IPS-11a (cell line): ENCODE results near the gene ACOT7.

ENCODE experiments used
- H3K4me3 ChIP-seq: one replicate; pipeline ENCODE4 v1.5.1; 2013; ENCODE audit warnings: low read depth, low read length, control low read depth

The ACOT7 gene

GRCh38 chr1:6424619-6425593 is 31.3 kb upstream of the ACOT7 start, which contains the start of gene ESPN:
TSS of gene ESPN (plus strand) at chr1:6424776. CDS start at chr1:6424956, 180 bp downstream.
- no peak within 1 kb of the TSS for H3K4me3 ChIP-seq

GRCh38 chr1:6424000-6424565 is 30.5 kb upstream of the ACOT7 start:
- no peak overlapping the region for H3K4me3 ChIP-seq

- H3K4me3 ChIP-seq: no peak overlapping the region
Measured at GRCh38 chr1:6423321-6423999, 29.9 kb upstream of the ACOT7 start.

GRCh38 chr1:6421266-6421665 is 27.7 kb upstream of the ACOT7 start:
- H3K4me3 ChIP-seq: no peak overlapping the region

DNA sequence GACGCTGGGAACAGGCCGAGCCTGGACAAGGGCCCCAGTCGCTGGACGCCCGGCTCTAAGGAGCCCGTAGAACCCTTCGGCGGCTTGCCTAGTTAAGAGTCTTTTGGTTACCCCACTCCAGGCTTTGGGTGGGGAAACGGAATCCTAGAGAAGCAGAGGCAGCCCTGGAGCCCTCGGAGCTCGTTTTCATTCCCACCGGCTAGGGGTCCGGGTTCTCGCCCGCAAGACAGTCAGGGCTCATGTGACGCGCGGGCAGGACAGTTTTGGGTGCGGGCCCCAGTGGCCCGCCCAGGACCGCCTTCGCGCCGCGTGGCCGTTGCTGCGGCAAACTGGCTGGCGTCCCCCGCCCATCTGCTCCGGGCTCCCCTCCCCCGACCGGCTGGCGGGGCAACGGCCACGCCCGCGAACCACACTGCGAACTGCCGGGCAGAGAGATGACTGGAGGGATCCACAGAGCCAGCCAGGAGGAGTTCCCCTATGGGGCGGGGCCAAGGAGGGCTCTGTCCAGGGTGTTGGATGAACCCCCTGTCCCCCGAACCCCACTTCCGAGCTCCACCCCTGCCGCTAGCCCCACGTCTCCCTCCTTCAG is 27.0 kb upstream of the ACOT7 start:
- H3K4me3 ChIP-seq: no peak overlapping the region

DNA sequence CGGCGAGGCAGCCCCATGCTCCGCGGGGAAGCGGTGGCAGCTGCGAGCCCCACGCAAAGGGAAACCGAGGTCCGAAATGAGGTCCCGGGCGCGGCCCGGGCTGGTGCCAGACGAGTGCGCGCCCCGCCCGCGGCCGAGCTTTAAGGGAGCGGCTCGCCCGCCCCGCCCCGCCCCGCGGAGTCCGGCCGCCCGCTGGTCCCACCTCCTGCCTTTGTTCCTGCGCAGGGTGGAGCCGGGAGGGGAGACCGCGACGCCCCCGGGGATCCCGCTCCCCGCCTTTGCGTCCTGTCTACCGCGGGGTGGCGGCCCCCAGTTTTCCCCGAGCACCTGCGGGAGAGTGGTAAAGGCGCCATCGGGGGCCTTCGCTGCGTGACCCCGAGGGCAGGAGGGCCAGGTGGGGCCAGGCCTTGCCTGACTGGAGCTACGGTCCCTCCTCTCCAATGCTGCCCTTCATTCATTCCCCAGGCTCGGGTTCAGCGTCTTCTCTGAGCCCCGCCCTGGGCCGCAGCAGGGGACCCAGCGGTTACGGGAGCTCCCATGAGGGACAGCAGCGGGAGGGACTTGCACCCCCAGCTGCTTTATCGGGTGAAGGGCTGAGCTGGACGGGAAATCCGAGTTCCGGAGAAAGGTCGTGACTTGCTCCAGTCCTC is 26.4 kb upstream of the ACOT7 start, which contains the start of gene HES2:
Gene HES2, minus strand, starts transcription at position 116 of the 650 bp plus-strand sequence. Its CDS starts 99 bp downstream, at position 17.
- peak within 1 kb of the TSS; percentile 24 for H3K4me3 ChIP-seq

- peak overlapping the region; percentile 4 for H3K4me3 ChIP-seq
Measured at GRCh38 chr1:6419397-6419803, 25.8 kb upstream of the ACOT7 start.

DNA sequence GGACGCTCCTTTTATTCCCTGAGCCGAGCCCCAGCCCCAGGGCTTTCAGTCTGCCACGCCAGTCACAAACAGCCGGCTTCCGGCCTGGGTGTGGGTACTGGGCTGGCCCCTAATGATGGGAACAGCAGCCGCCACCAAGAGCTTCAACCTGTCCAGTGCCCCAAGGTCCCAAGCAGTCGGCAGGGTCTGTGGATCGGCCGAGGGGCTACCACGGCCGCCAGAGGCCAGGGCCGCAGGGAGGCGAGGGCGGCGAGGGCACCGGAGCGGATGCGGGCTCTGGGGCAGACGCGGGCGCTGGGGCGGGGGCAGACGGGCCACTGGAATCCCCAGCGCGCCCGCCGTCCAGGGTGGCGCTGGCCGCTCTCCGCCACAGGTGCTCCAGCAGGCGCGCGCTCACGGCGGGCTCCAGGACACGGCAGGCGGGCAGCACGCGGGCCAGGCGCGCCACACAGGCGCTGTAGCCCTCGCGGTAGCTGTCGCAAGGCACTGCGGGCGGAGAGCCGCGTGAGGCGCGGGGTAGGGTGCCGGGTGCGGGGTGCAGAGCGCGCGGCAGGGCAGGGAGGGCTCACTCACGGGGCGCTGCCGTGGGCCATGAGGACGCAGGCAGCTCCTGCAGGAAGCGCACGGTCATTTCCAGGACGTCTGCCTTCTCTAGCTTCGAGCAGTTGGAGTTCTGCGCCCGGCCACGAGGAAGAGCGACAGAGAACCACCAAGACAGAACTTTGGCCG is 25.3 kb upstream of the ACOT7 start:
- peak overlapping the region; percentile 24 for H3K4me3 ChIP-seq

DNA sequence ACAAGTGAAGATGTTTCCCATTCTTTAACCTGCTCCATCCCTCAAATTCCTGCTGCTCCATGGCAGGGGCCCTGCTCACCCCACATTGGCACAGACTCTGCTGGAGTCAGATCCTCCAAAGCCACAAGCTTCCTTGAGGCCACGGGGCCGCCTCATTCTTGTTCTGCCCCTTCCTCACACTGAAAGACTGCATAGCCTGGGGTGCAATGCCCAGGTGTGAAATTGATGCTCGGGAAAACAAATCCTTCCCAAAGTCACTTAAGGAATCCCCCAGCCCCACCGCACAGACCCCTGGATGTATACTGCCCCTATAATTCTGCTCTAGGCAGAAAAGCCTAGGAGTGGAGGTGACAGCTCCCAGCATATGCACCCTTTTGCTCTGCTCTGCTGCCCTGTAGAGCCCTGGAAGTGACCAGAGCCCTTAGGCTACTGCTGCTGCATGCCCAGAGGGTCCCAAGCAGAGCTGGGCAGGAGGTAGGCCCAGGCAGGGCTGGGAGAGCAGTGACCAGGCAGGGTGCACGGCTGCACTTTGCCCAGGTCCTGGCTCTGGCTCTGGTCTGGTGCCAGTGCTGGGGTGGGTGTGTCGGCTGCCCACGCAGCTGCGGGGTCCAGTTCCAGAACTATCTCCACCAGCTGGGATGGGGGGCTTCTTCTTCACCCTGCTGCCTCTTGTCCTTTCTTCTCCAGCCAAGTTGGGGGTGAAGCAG is 24.5 kb upstream of the ACOT7 start:
- H3K4me3 ChIP-seq: no peak overlapping the region

DNA sequence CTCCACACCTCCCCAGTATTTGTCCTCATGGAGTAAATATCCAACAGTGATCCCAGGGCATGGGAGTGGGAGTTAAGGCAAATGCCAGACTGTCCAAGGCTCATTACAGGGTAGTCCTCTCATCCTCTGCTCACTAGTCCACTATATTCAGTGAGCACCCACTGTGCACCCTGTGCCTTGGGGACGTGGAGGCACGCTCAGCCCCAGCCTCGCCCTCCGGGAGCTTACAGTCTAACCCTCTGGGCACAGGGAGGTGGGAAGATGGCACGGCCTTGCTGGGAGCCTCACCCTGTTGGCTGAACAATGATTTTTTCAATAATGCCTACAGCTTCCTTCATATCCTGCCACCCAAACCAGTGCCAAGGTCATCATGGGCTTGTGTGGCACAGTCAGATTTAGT is 23.3 kb upstream of the ACOT7 start:
- H3K4me3 ChIP-seq: no peak overlapping the region

GRCh38 chr1:6416295-6416656 is 22.7 kb upstream of the ACOT7 start:
- no peak overlapping the region for H3K4me3 ChIP-seq

- H3K4me3 ChIP-seq: no peak overlapping the region
Measured at GRCh38 chr1:6414881-6415626, 21.5 kb upstream of the ACOT7 start.

DNA sequence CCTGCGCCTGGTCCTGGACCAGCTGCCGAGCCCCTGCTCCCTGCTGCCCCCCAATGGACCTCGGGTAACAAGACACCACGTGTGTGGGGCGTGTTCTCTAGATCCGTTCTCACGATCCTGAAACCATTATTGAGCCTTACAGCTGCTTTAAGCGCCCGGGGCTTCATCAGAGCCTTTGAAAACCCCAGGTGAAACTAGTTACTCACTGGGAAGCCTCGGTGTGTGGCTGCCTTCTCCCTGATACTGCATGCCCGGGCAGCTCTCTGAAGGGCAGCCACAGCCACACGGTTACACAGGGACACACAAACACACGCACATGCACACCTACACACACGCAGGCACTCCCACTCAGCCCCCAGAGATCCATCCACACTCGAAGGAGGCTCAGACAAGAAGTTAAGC is 20.9 kb upstream of the ACOT7 start:
- H3K4me3 ChIP-seq: no peak overlapping the region

- H3K4me3 ChIP-seq: no peak overlapping the region
Measured at GRCh38 chr1:6412896-6413295, 19.3 kb upstream of the ACOT7 start.

DNA sequence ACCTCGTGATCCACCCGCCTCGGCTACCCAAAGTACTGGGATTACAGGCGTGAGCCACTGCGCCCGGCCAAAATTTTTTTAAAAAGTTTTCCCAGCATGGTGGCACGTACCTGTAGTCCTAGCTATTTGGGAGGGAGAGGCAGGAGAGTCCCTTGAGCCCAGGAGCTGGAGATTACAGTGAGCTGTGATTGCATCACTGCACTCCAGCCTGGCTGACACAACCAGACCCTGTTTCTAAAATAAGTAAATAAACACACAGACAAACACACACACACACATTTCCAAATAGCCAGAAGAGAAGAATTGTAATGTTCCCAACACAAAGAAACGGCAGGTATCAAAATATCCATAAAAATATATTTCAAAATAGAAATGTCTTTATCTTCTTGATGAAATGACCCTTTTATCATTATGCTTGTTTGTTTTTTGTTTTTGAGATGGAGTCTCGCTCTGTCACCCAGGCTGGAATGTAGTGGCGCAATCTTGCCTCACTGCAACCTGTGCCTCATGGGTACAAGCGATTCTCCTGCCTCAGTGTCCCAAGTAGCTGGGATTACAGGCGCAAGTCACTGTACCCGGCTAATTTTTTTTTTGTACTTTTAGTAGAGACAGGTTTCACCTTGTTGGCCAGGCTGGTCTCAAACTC is 16.8 kb upstream of the ACOT7 start:
- no peak overlapping the region for H3K4me3 ChIP-seq

- no peak overlapping the region for H3K4me3 ChIP-seq
Measured at GRCh38 chr1:6409733-6410132, 16.2 kb upstream of the ACOT7 start.

GRCh38 chr1:6409053-6409452 is 15.5 kb upstream of the ACOT7 start:
- no peak overlapping the region for H3K4me3 ChIP-seq

DNA sequence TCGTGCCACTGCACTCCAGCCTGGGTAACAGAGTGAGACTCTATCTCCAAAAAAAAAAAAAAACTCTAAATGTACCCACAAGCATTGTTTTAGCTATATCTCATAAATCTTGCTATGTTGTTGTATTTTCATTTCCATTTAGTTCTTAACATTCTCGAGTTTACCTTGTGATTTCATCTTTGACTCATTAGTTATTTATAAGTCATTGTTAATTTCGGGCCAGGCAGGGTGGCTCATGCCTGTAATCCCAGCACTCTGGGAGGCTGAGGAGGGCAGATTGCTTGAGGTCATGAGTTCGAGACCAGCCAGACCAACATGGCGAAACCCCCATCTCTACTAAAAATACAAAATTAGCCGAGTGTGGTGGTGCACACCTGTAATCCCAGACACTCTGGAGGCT is 14.5 kb upstream of the ACOT7 start:
- H3K4me3 ChIP-seq: no peak overlapping the region
